ENCODE data around the gene ITIH4. TPM values are rescaled to one million over a fixed set of nuclear protein-coding genes. Genes with fewer than 3 reads are reported as not detected.

Gene ITIH4
- total RNA-seq, 1 donor from 2014 or later, result 2.1 TPM

- ATAC-seq, result no peak
Observed at GRCh38 chr3:52798376-52798977, 32.0 kb downstream of the ITIH4 start.

GRCh38 chr3:52796411-52796810 is 34.1 kb downstream of the ITIH4 start:
- no peak for ATAC-seq

GRCh38 chr3:52795298-52795900 is 35.1 kb downstream of the ITIH4 start:
- ATAC-seq, result no peak

- no peak for ATAC-seq
Observed at GRCh38 chr3:52794612-52795099, 35.8 kb downstream of the ITIH4 start, which contains the start of gene ITIH3. TSS of gene ITIH3 (plus strand) at chr3:52794796. CDS start at chr3:52794804, 8 bp downstream.

- ATAC-seq, result no peak
Observed at GRCh38 chr3:52793702-52794611, 36.5 kb downstream of the ITIH4 start.

- no peak for ATAC-seq
Observed at GRCh38 chr3:52792961-52793695, 37.3 kb downstream of the ITIH4 start.

- ATAC-seq, result no peak
Observed at GRCh38 chr3:52792413-52792812, 38.1 kb downstream of the ITIH4 start.

- ATAC-seq, result no peak
Observed at GRCh38 chr3:52791928-52792327, 38.5 kb downstream of the ITIH4 start.

GRCh38 chr3:52791366-52791765 is 39.1 kb downstream of the ITIH4 start:
- ATAC-seq, result no peak

GRCh38 chr3:52790741-52791140 is 39.7 kb downstream of the ITIH4 start:
- ATAC-seq, result no peak

GRCh38 chr3:52790337-52790736 is 40.1 kb downstream of the ITIH4 start:
- ATAC-seq, result no peak

- no peak for ATAC-seq
Observed at GRCh38 chr3:52789746-52790040, 40.8 kb downstream of the ITIH4 start.

- ATAC-seq, result no peak
Observed at GRCh38 chr3:52788890-52789745, 41.4 kb downstream of the ITIH4 start.

GRCh38 chr3:52787672-52788625 is 42.5 kb downstream of the ITIH4 start:
- no peak for ATAC-seq

GRCh38 chr3:52787246-52787645 is 43.2 kb downstream of the ITIH4 start:
- no peak for ATAC-seq

GRCh38 chr3:52786330-52787215 is 43.9 kb downstream of the ITIH4 start:
- no peak for ATAC-seq

GRCh38 chr3:52784931-52785590 is 45.4 kb downstream of the ITIH4 start:
- no peak for ATAC-seq

GRCh38 chr3:52784021-52784621 is 46.4 kb downstream of the ITIH4 start:
- no peak for ATAC-seq

GRCh38 chr3:52783211-52783555 is 47.3 kb downstream of the ITIH4 start:
- ATAC-seq, result no peak
